ENCODE measurements around the gene EDNRB. TPM values are rescaled to one million over a fixed set of nuclear protein-coding genes. Genes with fewer than 3 reads are reported as not detected.

EDNRB gene
- total and polyA plus RNA-seq, 2 of the 8 experiments (the other 6 are each of a cell fraction or from before 2014, with no cell fraction given) = 15.8 to 73.2 TPM

- DNase-seq (ENCODE audit: low read depth in 1 of 2, low spot score in 2 of 2) (no peak), FAIRE-seq (no peak)
- Histone ChIP-seq H2BK5ac (ENCODE audit: low read depth, low read length) (no peak overlapping the region), H2BK15ac (ENCODE audit: low read length) (no peak overlapping the region), H3K4me1 (replicated peaks in 1 of 4; ENCODE audit: control insufficient read depth in 3 of 4, insufficient read depth in 4 of 4, low read length in 3 of 4) (no peaks in the 10 kb centered on the region), H4K20me1 (replicated peaks in 1 of 2; ENCODE audit: control insufficient read depth in 1 of 2, insufficient read depth in 2 of 2, low read length in 2 of 2) (no peaks in the 10 kb centered on the region), H3K27me3 (replicated peaks in 1 of 4; ENCODE audit: control insufficient read depth in 3 of 4, extremely low read depth in 1 of 4, insufficient read depth in 3 of 4, low read length in 3 of 4) (no peaks in the 10 kb centered on the region), H3K4ac (replicated peaks; ENCODE audit: insufficient read length, low read depth, low read length) (no peak overlapping the region), H2BK20ac (ENCODE audit: low read length) (no peak overlapping the region), H4K8ac (ENCODE audit: extremely low read depth, insufficient read depth, low read length) (no peak overlapping the region), H3K27ac (ENCODE audit: low read depth, low read length) (no peak overlapping the region), H3K56ac (replicated peaks; ENCODE audit: insufficient read length, low read depth, low read length) (no peak overlapping the region), H3K4me2 (ENCODE audit: insufficient read depth in 1 of 2, low read depth in 2 of 2, low read length in 2 of 2) (no peak overlapping the region), H3K23me2 (ENCODE audit: low read depth, low read length) (no peaks in the 10 kb centered on the region), H3K79me1 (ENCODE audit: low read depth, low read length) (no peaks in the 10 kb centered on the region), H3K9me3 (ENCODE audit: insufficient read depth in 2 of 2, low read depth in 1 of 2, low read length in 1 of 2) (peaks cover 4 to 14% of the 10 kb centered on the region in 2 experiments; a peak in 2 of 4 replicates), H2BK120ac (replicated peaks; ENCODE audit: low read depth, low read length) (no peak overlapping the region), H4K91ac (replicated peaks; ENCODE audit: insufficient read length, low read length) (no peak overlapping the region), H3K9ac (replicated peaks in 1 of 4; ENCODE audit: extremely low read depth in 1 of 4, low read depth in 3 of 4, low read length in 3 of 4) (no peak overlapping the region), H2AFZ (ENCODE audit: low read length) (no peak overlapping the region), H4K5ac (ENCODE audit: insufficient read length, low read depth, low read length) (no peak overlapping the region), H3K4me3 (ENCODE audit: extremely low read depth in 1 of 4, insufficient read depth in 2 of 4, low read depth in 3 of 4, low read length in 4 of 4) (no peak overlapping the region), H2AK5ac (ENCODE audit: low read depth, low read length) (no peak overlapping the region), H2BK12ac (ENCODE audit: low read depth, low read length) (no peak overlapping the region), H3K79me2 (ENCODE audit: control insufficient read depth in 1 of 2, insufficient read depth in 2 of 2, low read length in 2 of 2) (no peaks in the 10 kb centered on the region), H3K36me3 (ENCODE audit: control insufficient read depth in 2 of 4, insufficient read depth in 4 of 4, low read length in 3 of 4) (peaks cover 0 to 9% (median 2%) of the 10 kb centered on the region in 4 experiments; a peak in 2 of 8 replicates), H3K14ac (ENCODE audit: insufficient read length) (no peak overlapping the region), H3K18ac (ENCODE audit: extremely low read depth, low read length) (no peak overlapping the region), H3K23ac (ENCODE audit: insufficient read length) (no peak overlapping the region)
- WGBS, 2 experiments (ENCODE audit: extremely low coverage in 1 of 2, insufficient coverage in 1 of 2, insufficient read length in 1 of 2, insufficient replicate concordance in 2 of 2, low coverage in 1 of 2, low lambda C conversion rate in 2 of 2, missing lambda C conversion rate in 1 of 2) = 95% methylated on average over 1 of the region's 1 CpG; no CpG with 5 or more reads in 1 of the 2 experiments
- CTCF ChIA-PET (ENCODE audit: partially characterized antibody) = interaction anchor here (1.1 kb wide), 1 partner anchor 36 kb away, joined by 3 read pairs; no protein-coding TSS in a partner anchor
- POLR2A ChIA-PET (ENCODE audit: partially characterized antibody) = no interaction called here
- TF ChIP-seq CHD2 (IDR thresholded peaks at IDR 0.05; ENCODE audit: low read length) (no peak), POU5F1 (IDR thresholded peaks at IDR 0.05; ENCODE audit: low read depth, low read length) (no peak), TCF12 (IDR thresholded peaks at IDR 0.05; ENCODE audit: low read depth, low read length) (no peak), POLR2AphosphoS5 (IDR thresholded peaks at IDR 0.05; ENCODE audit: low read depth, low read length) (no peak), CHD1 (IDR thresholded peaks at IDR 0.05; ENCODE audit: low read depth, low read length) (no peak), RBBP5 (IDR thresholded peaks at IDR 0.05; ENCODE audit: borderline replicate concordance, low read depth, low read length) (no peak), SIRT6 (IDR thresholded peaks at IDR 0.05; ENCODE audit: low read length) (no peak), KDM5A (IDR thresholded peaks at IDR 0.05; ENCODE audit: low read length) (no peak), NRF1 (IDR thresholded peaks at IDR 0.05; ENCODE audit: low read depth, low read length) (no peak)
Observed at GRCh38 chr13:77846173-77846572, 72.5 kb downstream of the EDNRB start.

Measured in H1 (cell line).